Measurements from ENCODE around the gene AKR1E2. TPM values are rescaled to one million over a fixed set of nuclear protein-coding genes. Genes with fewer than 3 reads are reported as not detected.

The AKR1E2 gene
- total and polyA plus RNA-seq, 9 of the 15 experiments (the other 6 are each of a cell fraction or from before 2014, with no cell fraction given): 4.2 to 16.6 (median 9.8) TPM

DNA sequence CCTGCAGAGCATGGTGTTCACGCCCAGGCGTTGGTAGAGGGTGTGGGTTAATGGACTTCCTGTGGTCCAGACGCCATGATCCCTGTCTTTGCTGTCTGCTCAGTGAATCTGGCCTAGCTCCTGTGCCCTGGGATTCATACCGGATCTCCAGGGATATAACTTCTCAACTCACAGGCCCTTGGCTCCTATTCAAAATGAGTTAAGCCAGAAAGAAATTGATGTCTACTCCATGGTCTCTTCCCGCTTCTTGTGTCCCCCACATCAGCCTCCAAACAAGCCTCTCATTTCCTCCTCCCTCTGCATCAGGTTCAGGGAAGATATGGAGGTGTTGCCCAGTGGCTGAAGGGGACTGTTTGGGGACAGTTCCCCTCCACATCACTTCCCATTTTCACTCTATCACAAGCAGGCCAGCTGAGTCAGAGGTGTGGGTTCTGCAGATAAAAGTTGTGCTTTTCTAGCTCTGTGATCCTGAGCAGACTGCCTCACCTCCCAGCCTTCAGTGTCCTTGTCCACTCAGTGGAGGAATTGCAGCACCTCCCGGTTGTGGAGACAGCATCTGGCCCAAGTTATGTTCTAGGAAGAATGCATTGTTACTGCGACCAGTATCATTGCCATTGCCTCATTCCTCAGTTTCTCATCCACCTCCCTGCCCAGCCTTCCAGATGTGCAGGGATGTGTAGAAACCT is 22.5 kb downstream of the AKR1E2 start (continued):
- TF ChIP-seq ZNF764 (CRISPR knock-in tag; IDR thresholded peaks at IDR 0.05; ENCODE audit: low read depth): no peak
- TF ChIP-seq, protein P1, sequence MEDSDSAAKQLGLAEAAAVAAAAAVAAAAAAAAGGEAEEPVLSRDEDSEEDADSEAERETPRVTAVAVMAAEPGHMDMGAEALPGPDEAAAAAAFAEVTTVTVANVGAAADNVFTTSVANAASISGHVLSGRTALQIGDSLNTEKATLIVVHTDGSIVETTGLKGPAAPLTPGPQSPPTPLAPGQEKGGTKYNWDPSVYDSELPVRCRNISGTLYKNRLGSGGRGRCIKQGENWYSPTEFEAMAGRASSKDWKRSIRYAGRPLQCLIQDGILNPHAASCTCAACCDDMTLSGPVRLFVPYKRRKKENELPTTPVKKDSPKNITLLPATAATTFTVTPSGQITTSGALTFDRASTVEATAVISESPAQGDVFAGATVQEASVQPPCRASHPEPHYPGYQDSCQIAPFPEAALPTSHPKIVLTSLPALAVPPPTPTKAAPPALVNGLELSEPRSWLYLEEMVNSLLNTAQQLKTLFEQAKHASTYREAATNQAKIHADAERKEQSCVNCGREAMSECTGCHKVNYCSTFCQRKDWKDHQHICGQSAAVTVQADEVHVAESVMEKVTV (CRISPR knock-in tag; IDR thresholded peaks at IDR 0.05): no peak
- TF ChIP-seq ZNF197 (CRISPR knock-in tag; IDR thresholded peaks at IDR 0.05; ENCODE audit: low read depth): no peak
- TF ChIP-seq KLF13 (tag; IDR thresholded peaks at IDR 0.05; ENCODE audit: borderline replicate concordance, low read depth): no peak
- TF ChIP-seq, protein P2, sequence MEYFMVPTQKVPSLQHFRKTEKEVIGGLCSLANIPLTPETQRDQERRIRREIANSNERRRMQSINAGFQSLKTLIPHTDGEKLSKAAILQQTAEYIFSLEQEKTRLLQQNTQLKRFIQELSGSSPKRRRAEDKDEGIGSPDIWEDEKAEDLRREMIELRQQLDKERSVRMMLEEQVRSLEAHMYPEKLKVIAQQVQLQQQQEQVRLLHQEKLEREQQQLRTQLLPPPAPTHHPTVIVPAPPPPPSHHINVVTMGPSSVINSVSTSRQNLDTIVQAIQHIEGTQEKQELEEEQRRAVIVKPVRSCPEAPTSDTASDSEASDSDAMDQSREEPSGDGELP (CRISPR knock-in tag; IDR thresholded peaks at IDR 0.05; ENCODE audit: borderline replicate concordance): peak; percentile 94
- TF ChIP-seq, protein P3, sequence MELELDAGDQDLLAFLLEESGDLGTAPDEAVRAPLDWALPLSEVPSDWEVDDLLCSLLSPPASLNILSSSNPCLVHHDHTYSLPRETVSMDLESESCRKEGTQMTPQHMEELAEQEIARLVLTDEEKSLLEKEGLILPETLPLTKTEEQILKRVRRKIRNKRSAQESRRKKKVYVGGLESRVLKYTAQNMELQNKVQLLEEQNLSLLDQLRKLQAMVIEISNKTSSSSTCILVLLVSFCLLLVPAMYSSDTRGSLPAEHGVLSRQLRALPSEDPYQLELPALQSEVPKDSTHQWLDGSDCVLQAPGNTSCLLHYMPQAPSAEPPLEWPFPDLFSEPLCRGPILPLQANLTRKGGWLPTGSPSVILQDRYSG (tag; conservative IDR thresholded peaks at IDR 0.05; ENCODE audit: low read depth): peak; percentile 77
- no peak for TF ChIP-seq ZNF232 (CRISPR knock-in tag; IDR thresholded peaks at IDR 0.05)
- TF ChIP-seq, protein P4, sequence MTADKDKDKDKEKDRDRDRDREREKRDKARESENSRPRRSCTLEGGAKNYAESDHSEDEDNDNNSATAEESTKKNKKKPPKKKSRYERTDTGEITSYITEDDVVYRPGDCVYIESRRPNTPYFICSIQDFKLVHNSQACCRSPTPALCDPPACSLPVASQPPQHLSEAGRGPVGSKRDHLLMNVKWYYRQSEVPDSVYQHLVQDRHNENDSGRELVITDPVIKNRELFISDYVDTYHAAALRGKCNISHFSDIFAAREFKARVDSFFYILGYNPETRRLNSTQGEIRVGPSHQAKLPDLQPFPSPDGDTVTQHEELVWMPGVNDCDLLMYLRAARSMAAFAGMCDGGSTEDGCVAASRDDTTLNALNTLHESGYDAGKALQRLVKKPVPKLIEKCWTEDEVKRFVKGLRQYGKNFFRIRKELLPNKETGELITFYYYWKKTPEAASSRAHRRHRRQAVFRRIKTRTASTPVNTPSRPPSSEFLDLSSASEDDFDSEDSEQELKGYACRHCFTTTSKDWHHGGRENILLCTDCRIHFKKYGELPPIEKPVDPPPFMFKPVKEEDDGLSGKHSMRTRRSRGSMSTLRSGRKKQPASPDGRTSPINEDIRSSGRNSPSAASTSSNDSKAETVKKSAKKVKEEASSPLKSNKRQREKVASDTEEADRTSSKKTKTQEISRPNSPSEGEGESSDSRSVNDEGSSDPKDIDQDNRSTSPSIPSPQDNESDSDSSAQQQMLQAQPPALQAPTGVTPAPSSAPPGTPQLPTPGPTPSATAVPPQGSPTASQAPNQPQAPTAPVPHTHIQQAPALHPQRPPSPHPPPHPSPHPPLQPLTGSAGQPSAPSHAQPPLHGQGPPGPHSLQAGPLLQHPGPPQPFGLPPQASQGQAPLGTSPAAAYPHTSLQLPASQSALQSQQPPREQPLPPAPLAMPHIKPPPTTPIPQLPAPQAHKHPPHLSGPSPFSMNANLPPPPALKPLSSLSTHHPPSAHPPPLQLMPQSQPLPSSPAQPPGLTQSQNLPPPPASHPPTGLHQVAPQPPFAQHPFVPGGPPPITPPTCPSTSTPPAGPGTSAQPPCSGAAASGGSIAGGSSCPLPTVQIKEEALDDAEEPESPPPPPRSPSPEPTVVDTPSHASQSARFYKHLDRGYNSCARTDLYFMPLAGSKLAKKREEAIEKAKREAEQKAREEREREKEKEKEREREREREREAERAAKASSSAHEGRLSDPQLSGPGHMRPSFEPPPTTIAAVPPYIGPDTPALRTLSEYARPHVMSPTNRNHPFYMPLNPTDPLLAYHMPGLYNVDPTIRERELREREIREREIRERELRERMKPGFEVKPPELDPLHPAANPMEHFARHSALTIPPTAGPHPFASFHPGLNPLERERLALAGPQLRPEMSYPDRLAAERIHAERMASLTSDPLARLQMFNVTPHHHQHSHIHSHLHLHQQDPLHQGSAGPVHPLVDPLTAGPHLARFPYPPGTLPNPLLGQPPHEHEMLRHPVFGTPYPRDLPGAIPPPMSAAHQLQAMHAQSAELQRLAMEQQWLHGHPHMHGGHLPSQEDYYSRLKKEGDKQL (CRISPR knock-in tag; IDR thresholded peaks at IDR 0.05; ENCODE audit: borderline replicate concordance): no peak
- peak; percentile 98 for TF ChIP-seq TCF3 (CRISPR knock-in tag; IDR thresholded peaks at IDR 0.05)
- TF ChIP-seq, protein P5, sequence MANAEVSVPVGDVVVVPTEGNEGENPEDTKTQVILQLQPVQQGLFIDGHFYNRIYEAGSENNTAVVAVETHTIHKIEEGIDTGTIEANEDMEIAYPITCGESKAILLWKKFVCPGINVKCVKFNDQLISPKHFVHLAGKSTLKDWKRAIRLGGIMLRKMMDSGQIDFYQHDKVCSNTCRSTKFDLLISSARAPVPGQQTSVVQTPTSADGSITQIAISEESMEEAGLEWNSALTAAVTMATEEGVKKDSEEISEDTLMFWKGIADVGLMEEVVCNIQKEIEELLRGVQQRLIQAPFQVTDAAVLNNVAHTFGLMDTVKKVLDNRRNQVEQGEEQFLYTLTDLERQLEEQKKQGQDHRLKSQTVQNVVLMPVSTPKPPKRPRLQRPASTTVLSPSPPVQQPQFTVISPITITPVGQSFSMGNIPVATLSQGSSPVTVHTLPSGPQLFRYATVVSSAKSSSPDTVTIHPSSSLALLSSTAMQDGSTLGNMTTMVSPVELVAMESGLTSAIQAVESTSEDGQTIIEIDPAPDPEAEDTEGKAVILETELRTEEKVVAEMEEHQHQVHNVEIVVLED (CRISPR knock-in tag; IDR thresholded peaks at IDR 0.05): no peak
- TF ChIP-seq ARNT (IDR thresholded peaks at IDR 0.05): no peak; a peak in 1 of 4 replicates
- TF ChIP-seq MYC (IDR thresholded peaks at IDR 0.05; ENCODE audit: low read depth, low read length): peak; percentile 43; the same call in 1 of the 2 replicates
- TF ChIP-seq MYC (CRISPR knock-in tag; IDR thresholded peaks at IDR 0.05; ENCODE audit: borderline replicate concordance, low read depth): 0 out of 2 replicates have a peak, but pooled peaks have one; percentile 40
- TF ChIP-seq ZNF175 (CRISPR knock-in tag; IDR thresholded peaks at IDR 0.05; ENCODE audit: low read depth): 0 out of 2 replicates have a peak, but pooled peaks have one; percentile 55
- 0 out of 2 replicates have a peak, but pooled peaks have one; percentile 63 for TF ChIP-seq OTX1 (CRISPR knock-in tag; IDR thresholded peaks at IDR 0.05)
- no peak for TF ChIP-seq ZNF3 (CRISPR knock-in tag; IDR thresholded peaks at IDR 0.05)
